SK-N-SH treated with all-trans-retinoic acid at 6 μM for 48 hours (cell line): Measurements from ENCODE around the gene DCN.

ENCODE experiments used
- ATAC-seq: fragments of 200-7000 bp; cut with Tn5 transposase; 3 replicates; pipeline ENCODE4 v1.9.1; 2020; ENCODE audit warnings: mild to moderate bottlenecking, moderate library complexity
- CSDC2 ChIP-seq: fragments of 250-450 bp; sonication (Bioruptor Pico); IDR thresholded peaks from 2 replicates; pipeline ENCODE4 v1.5.0; 2020; ENCODE audit warnings: mild to moderate bottlenecking, moderate library complexity
- ESRRG ChIP-seq: fragments of 250-450 bp; sonication (Bioruptor Pico); IDR thresholded peaks from 2 replicates; pipeline ENCODE4 v1.6.1; 2021; ENCODE audit warnings: mild to moderate bottlenecking
- ISL1 ChIP-seq: fragments of 250-450 bp; sonication (Bioruptor Pico); IDR thresholded peaks from 2 replicates; pipeline ENCODE4 v2.1.2; 2022; ENCODE audit warnings: mild to moderate bottlenecking, moderate library complexity
- OSR1 ChIP-seq: fragments of 250-450 bp; sonication (Bioruptor Pico); IDR thresholded peaks from 2 replicates; pipeline ENCODE4 v1.8.0; 2022; ENCODE audit warnings: moderate library complexity, mild to moderate bottlenecking, inconsistent platforms
- PPARA ChIP-seq: fragments of 250-450 bp; sonication (Bioruptor Pico); IDR thresholded peaks from 2 replicates; pipeline ENCODE4 v1.5.0; 2020; ENCODE audit warnings: mild to moderate bottlenecking, borderline replicate concordance
- SNAI2 ChIP-seq: fragments of 250-450 bp; sonication (Bioruptor Pico); IDR thresholded peaks from 2 replicates; pipeline ENCODE4 v1.5.0; 2020; ENCODE audit warnings: mild to moderate bottlenecking, moderate library complexity
- TCF4 ChIP-seq: fragments of 250-450 bp; sonication (Bioruptor Pico); IDR thresholded peaks from 2 replicates; pipeline ENCODE4 v1.8.0; 2021; ENCODE audit warnings: mild to moderate bottlenecking, moderate library complexity, borderline replicate concordance
- TOX ChIP-seq: fragments of 250-450 bp; sonication (Bioruptor Pico); IDR thresholded peaks from 2 replicates; pipeline ENCODE4 v1.8.0; 2021; ENCODE audit warnings: mild to moderate bottlenecking, moderate library complexity, borderline replicate concordance
- ZFP3 ChIP-seq: fragments of 250-450 bp; sonication (Bioruptor Pico); IDR thresholded peaks from 2 replicates; pipeline ENCODE4 v1.5.0; 2020; ENCODE audit warnings: mild to moderate bottlenecking, moderate library complexity
- ZNF565 ChIP-seq: fragments of 450-650 bp; formaldehyde crosslinking; conservative IDR thresholded peaks from 2 replicates; pipeline ENCODE4 v1.5.0; 2020; ENCODE audit warnings: low read depth, mild to moderate bottlenecking, moderate library complexity
- ZNF70 ChIP-seq: fragments of 450-650 bp; formaldehyde crosslinking; IDR thresholded peaks from 2 replicates; pipeline ENCODE4 v1.5.0; 2020; ENCODE audit warnings: mild to moderate bottlenecking, moderate library complexity
- ZNF8 ChIP-seq: fragments of 450-650 bp; formaldehyde crosslinking; IDR thresholded peaks from 2 replicates; pipeline ENCODE4 v1.5.0; 2020; ENCODE audit warnings: mild to moderate bottlenecking, moderate library complexity
- TF ChIP-seq, protein P1 (sequence below): fragments of 250-450 bp; sonication (Bioruptor Pico); IDR thresholded peaks from 2 replicates; pipeline ENCODE4 v1.5.1; 2021; ENCODE audit warnings: mild to moderate bottlenecking, moderate library complexity
- TF ChIP-seq, protein P2 (sequence below): fragments of 250-450 bp; sonication (Bioruptor Pico); IDR thresholded peaks from 2 replicates; pipeline ENCODE4 v1.5.1; 2020; ENCODE audit warnings: low read depth, mild to moderate bottlenecking, moderate library complexity
- TF ChIP-seq, protein P3 (sequence below): fragments of 250-450 bp; sonication (Bioruptor Pico); IDR thresholded peaks from 2 replicates; pipeline ENCODE4 v1.8.0; 2020; ENCODE audit warnings: mild to moderate bottlenecking, moderate library complexity, borderline replicate concordance
- TF ChIP-seq, protein P4 (sequence below): fragments of 250-450 bp; sonication (Bioruptor Pico); IDR thresholded peaks from 2 replicates; pipeline ENCODE4 v1.5.0; 2020; ENCODE audit warnings: mild to moderate bottlenecking, moderate library complexity

DCN gene

DNA sequence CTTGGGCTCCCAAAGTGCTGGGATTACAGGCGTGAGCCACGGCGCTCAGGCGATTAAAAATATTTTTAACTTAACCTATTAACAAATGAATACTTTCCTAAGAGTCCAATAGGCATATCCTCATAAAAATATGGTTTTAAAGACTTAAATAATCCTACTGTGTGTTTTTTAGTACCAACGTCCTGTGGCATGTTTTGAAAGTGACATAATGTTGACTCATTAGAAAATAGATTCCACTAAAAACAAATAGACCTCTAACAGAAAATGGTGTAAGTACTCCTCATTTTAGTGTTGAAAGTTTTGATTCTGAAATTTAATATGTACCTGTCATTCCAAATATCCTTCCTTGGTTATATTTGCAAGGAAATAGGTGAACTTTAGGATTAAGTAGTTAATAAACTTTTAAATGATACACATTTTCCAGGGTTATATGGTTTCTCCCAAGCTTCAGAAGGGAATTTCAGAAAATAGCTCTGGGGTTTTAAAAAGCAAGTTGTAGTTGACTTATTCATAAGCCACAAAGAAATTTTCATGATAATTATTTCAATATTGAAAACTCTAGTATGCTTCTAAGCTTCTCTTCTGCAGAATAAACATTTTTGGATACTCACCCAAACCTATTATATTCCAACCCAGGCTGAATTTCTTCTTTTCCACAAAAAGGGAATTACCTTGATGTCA lies 59.2 kb downstream of the DCN start:
- TF ChIP-seq, protein P1, sequence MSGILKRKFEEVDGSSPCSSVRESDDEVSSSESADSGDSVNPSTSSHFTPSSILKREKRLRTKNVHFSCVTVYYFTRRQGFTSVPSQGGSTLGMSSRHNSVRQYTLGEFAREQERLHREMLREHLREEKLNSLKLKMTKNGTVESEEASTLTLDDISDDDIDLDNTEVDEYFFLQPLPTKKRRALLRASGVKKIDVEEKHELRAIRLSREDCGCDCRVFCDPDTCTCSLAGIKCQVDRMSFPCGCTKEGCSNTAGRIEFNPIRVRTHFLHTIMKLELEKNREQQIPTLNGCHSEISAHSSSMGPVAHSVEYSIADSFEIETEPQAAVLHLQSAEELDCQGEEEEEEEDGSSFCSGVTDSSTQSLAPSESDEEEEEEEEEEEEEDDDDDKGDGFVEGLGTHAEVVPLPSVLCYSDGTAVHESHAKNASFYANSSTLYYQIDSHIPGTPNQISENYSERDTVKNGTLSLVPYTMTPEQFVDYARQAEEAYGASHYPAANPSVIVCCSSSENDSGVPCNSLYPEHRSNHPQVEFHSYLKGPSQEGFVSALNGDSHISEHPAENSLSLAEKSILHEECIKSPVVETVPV (CRISPR knock-in tag), result no peak
- TF ChIP-seq ZNF565 (CRISPR knock-in tag) (no peak), OSR1 (CRISPR knock-in tag) (no peak), SNAI2 (CRISPR knock-in tag) (no peak), PPARA (CRISPR knock-in tag) (no peak), ZFP3 (CRISPR knock-in tag) (no peak), ESRRG (no peak), ZNF70 (CRISPR knock-in tag) (no peak), CSDC2 (CRISPR knock-in tag) (no peak), ZNF8 (CRISPR knock-in tag) (no peak), TOX (CRISPR knock-in tag) (no peak)
- TF ChIP-seq, protein P2, sequence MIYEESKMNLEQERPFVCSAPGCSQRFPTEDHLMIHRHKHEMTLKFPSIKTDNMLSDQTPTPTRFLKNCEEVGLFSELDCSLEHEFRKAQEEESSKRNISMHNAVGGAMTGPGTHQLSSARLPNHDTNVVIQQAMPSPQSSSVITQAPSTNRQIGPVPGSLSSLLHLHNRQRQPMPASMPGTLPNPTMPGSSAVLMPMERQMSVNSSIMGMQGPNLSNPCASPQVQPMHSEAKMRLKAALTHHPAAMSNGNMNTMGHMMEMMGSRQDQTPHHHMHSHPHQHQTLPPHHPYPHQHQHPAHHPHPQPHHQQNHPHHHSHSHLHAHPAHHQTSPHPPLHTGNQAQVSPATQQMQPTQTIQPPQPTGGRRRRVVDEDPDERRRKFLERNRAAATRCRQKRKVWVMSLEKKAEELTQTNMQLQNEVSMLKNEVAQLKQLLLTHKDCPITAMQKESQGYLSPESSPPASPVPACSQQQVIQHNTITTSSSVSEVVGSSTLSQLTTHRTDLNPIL (CRISPR knock-in tag), result no peak
- TF ChIP-seq, protein P3, sequence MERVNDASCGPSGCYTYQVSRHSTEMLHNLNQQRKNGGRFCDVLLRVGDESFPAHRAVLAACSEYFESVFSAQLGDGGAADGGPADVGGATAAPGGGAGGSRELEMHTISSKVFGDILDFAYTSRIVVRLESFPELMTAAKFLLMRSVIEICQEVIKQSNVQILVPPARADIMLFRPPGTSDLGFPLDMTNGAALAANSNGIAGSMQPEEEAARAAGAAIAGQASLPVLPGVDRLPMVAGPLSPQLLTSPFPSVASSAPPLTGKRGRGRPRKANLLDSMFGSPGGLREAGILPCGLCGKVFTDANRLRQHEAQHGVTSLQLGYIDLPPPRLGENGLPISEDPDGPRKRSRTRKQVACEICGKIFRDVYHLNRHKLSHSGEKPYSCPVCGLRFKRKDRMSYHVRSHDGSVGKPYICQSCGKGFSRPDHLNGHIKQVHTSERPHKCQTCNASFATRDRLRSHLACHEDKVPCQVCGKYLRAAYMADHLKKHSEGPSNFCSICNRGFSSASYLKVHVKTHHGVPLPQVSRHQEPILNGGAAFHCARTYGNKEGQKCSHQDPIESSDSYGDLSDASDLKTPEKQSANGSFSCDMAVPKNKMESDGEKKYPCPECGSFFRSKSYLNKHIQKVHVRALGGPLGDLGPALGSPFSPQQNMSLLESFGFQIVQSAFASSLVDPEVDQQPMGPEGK (CRISPR knock-in tag), result no peak
- no peak for ATAC-seq

DNA sequence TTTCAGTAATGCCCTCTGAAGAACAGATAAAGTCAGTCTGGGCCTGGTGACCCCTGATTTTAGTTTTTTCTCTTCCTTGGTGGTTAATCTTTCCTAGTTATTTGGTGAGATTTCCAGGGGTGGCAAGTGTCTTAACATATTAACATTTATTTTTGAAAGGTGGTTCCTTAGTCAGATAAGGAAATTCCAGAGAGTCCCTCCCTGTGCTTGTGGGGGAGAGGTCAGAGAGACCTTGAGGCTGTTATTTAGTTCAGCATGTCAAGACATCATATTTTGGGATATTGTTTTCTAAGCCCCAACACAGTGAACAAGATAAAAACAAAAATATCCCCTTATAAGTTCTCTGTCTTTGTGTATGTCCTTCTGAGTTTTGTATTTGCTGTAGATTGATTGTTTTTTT lies 61.8 kb downstream of the DCN start:
- TF ChIP-seq ZNF565 (CRISPR knock-in tag), result no peak
- no peak for TF ChIP-seq TOX (CRISPR knock-in tag)
- TF ChIP-seq, protein P1 (CRISPR knock-in tag), result no peak
- TF ChIP-seq ESRRG, result no peak
- no peak for TF ChIP-seq ISL1
- TF ChIP-seq TCF4, result no peak
- TF ChIP-seq, protein P2 (CRISPR knock-in tag), result no peak
- TF ChIP-seq SNAI2 (CRISPR knock-in tag), result no peak
- TF ChIP-seq, protein P3 (CRISPR knock-in tag), result no peak
- TF ChIP-seq ZNF8 (CRISPR knock-in tag), result no peak
- no peak for ATAC-seq

DNA sequence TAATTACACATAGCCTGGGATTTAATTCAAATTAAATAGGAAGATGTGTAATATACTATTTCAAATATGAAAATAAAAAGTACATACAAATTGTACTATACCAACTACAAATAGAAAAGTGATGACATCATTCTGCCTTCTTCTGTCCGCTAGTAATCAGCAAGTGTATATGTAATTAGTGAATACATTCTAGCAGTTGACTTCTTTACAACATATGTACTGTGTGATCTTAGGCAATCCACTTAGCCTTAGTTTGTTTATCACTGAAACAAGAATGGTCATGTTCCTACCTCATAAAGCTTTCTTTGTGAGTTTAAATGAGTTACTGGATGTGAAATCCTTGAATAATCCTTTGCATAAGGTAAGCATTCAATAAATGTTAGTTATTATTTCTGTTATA lies 63.5 kb downstream of the DCN start:
- no peak for ATAC-seq
- TF ChIP-seq, protein P4, sequence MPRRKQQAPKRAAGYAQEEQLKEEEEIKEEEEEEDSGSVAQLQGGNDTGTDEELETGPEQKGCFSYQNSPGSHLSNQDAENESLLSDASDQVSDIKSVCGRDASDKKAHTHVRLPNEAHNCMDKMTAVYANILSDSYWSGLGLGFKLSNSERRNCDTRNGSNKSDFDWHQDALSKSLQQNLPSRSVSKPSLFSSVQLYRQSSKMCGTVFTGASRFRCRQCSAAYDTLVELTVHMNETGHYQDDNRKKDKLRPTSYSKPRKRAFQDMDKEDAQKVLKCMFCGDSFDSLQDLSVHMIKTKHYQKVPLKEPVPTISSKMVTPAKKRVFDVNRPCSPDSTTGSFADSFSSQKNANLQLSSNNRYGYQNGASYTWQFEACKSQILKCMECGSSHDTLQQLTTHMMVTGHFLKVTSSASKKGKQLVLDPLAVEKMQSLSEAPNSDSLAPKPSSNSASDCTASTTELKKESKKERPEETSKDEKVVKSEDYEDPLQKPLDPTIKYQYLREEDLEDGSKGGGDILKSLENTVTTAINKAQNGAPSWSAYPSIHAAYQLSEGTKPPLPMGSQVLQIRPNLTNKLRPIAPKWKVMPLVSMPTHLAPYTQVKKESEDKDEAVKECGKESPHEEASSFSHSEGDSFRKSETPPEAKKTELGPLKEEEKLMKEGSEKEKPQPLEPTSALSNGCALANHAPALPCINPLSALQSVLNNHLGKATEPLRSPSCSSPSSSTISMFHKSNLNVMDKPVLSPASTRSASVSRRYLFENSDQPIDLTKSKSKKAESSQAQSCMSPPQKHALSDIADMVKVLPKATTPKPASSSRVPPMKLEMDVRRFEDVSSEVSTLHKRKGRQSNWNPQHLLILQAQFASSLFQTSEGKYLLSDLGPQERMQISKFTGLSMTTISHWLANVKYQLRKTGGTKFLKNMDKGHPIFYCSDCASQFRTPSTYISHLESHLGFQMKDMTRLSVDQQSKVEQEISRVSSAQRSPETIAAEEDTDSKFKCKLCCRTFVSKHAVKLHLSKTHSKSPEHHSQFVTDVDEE (CRISPR knock-in tag), result no peak
- TF ChIP-seq SNAI2 (CRISPR knock-in tag) (no peak), ESRRG (no peak), TCF4 (no peak)
- TF ChIP-seq, protein P3 (CRISPR knock-in tag), result no peak
